Esophagus (tissue), 2 donors: ENCODE data around the gene WHRN. TPM values are rescaled to one million over a fixed set of nuclear protein-coding genes. Genes with fewer than 3 reads are reported as not detected.

Source experiments
- H3K27ac ChIP-seq, 2 donors: one replicate each; pipeline ENCODE4 v1.5.1; 2013; ENCODE audit warnings: low read depth in 2 of 2, mild to moderate bottlenecking in 2 of 2, inconsistent platforms in 1 of 2, low read length in 1 of 2, moderate library complexity in 1 of 2
- H3K27me3 ChIP-seq, 2 donors: one replicate each; pipeline ENCODE4 v1.6.1; 2013; ENCODE audit warnings: low read length in 2 of 2, control low read depth in 1 of 2, mild to moderate bottlenecking in 1 of 2; ENCODE audit not compliant: insufficient read depth in 2 of 2, control insufficient read depth in 1 of 2
- H3K36me3 ChIP-seq, 2 donors: one replicate each; pipeline ENCODE4 v1.6.1; 2013; ENCODE audit warnings: low read length in 1 of 2; ENCODE audit not compliant: control insufficient read depth in 2 of 2, insufficient read depth in 2 of 2
- H3K4me1 ChIP-seq, 2 donors: one replicate each; pipeline ENCODE4 v1.6.1; 2013; ENCODE audit warnings: low read length in 1 of 2; ENCODE audit not compliant: control insufficient read depth in 2 of 2, insufficient read depth in 2 of 2
- H3K4me3 ChIP-seq, 2 donors: one replicate each; pipeline ENCODE4 v1.5.1; 2013; ENCODE audit warnings: low read length in 2 of 2, mild to moderate bottlenecking in 2 of 2, low read depth in 1 of 2, moderate library complexity in 1 of 2
- H3K9me3 ChIP-seq, 2 donors: one replicate each; pipeline ENCODE4 v1.6.1; 2013; ENCODE audit warnings: mild to moderate bottlenecking in 2 of 2, low read depth in 1 of 2, low read length in 1 of 2, moderate library complexity in 1 of 2; ENCODE audit not compliant: control insufficient read depth in 2 of 2, insufficient read depth in 1 of 2
- WGBS, 2 donors: extraction: QIAGEN DNeasy Blood & Tissue Kit; methylation state at CpG; one replicate each; pipeline ENCODE4 v1.1.7; 2013; 5-methylcytosine and 5-hydroxymethylcytosine counted together
- polyA plus RNA-seq, 2 donors: library from polyadenylated mRNA; stranded (reverse); fragments of 200-250 nt; gene quantifications; one replicate each; pipeline ENCODE4 v1.2.3, GENCODE V29; 2013
- donor health status: healthy with polysubstance abuse.
- donor health status: Bipolar disorder and iron deficiency.

Gene WHRN
- polyA plus RNA-seq, 2 donors = 3.4 to 7.6 TPM

DNA sequence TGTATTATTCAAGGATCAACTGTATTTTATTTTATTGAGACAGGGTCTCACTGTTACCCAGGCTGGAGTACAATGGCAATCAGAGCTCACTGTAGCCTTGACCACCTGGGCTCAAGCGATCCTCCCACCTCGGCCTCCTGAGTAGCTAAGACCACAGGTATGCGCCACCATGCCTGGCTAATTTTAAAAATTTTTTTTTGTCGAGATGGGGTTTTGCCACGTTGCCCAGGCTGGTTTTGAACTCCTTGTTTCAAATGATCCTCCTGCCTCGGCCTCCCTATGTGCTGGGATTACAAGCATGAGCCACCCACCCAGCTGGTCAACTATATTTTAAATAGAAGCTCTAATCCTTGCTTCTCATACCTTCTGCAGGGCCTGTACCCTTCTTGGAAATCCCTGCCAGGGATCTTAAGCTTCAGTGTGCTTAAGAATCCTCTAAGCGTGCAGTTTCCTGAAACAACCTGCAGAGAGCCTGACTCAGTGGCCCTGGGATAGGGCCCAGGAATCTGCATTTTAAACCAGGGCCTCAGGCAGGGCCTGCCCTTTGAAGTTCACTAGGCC is 120.4 kb downstream of the WHRN start:
- peaks cover 0 to 5% of the 10 kb centered on the region in 2 donors for H3K36me3 ChIP-seq
- peaks cover 4 to 12% of the 10 kb centered on the region in 2 donors for H3K4me1 ChIP-seq
- H3K9me3 ChIP-seq = no peaks in the 10 kb centered on the region
- peak overlapping the region; percentile 53 to 54 for H3K27ac ChIP-seq
- no peak overlapping the region for H3K4me3 ChIP-seq
- 72 to 75% methylated on average over 7 of the region's 7 CpGs for WGBS, 2 donors
- no peaks in the 10 kb centered on the region for H3K27me3 ChIP-seq

DNA sequence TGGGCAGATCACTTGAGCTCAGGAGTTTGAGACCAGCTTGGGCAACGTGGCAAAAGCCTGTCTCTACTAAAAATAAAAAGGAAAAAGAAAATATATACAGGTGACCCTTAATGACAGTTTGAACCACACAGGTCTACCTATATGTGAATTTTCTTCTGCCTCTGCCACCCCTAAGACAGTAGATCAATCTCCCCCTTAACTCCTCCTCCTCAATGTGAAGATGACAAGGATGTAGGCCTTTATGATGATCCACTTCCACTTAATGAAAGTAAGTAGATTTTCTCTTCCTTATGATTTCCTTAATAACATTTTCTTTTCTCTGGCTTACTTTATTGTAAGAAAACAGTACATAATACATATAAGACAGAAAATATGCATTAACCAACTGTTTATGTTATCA is 120.9 kb downstream of the WHRN start:
- Histone ChIP-seq H3K4me1 (peaks cover 4 to 13% of the 10 kb centered on the region in 2 donors), H3K4me3 (no peak overlapping the region), H3K36me3 (peaks cover under 1 to 5% of the 10 kb centered on the region in 2 donors), H3K27ac (no peak overlapping the region), H3K27me3 (no peaks in the 10 kb centered on the region), H3K9me3 (no peaks in the 10 kb centered on the region)
- WGBS, 2 donors = 63% methylated on average over 1 of the region's 1 CpG

DNA sequence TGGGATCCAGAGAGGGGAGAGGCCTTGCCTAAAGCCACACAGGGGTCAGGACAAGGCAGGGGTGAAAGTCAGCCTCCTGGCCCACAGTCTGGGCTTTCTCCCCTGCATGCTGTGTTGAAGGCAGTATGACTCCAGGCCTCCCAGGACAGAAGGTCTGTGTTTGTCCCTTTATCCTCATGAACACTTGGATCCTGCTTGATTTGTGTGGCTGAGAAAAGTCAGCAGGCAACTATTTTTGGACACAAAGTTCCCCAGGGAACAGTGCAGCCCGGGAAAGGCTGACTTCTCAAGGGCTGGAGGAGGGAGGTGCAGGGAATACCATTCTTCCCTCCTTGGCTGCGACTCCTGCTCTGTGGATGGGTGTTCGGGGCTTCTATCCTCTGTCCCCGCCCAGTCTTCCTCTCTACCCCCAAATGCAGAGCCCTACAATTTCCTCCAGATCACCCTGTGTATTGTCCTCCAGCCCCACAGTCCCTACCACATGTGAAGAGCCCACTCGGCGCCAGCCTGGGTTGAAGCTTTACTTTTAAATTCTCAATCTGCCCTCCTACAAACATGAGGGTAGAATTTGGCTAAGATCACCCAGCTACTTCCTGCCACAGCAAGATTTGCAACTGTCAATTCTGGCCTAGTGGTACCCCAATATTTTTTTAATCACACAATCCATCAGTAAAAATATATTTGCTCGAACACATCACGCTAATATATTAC is 121.6 kb downstream of the WHRN start:
- Histone ChIP-seq H3K4me3 (no peak overlapping the region), H3K36me3 (peaks cover 3 to 9% of the 10 kb centered on the region in 2 donors), H3K27me3 (no peaks in the 10 kb centered on the region), H3K9me3 (no peaks in the 10 kb centered on the region), H3K4me1 (peaks cover 4 to 17% of the 10 kb centered on the region in 2 donors), H3K27ac (peak overlapping the region; percentile 48 to 80)
- 54 to 61% methylated on average over 8 of the region's 8 CpGs for WGBS, 2 donors

- Histone ChIP-seq H3K27ac (peak overlapping the region; percentile 48 to 80), H3K27me3 (no peaks in the 10 kb centered on the region), H3K9me3 (no peaks in the 10 kb centered on the region), H3K4me3 (no peak overlapping the region), H3K4me1 (peaks cover 0 to 13% of the 10 kb centered on the region in 2 donors), H3K36me3 (peaks cover 3 to 9% of the 10 kb centered on the region in 2 donors)
- 54 to 65% methylated on average over 17 of the region's 17 CpGs for WGBS, 2 donors
Measured at GRCh38 chr9:114382699-114383520, 122.4 kb downstream of the WHRN start.

DNA sequence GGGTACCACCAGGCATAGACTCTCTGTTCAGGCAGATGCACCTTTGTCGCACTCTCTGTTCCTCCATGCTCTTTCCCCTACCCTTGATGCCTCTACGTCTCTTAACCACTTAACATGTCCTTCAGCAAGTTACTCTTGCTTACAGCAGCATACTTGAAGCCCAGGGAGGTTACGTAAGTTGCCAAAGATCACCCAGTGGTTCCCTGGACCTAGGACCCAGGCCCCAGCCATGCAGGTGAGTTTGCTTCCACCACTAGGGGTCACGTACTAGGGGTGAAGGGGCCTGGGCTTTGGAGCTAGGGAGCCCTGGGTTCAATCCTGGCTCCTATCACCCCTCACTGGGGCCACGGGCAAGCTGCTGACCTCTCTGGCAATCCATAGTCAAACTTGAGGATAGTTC is 126.4 kb downstream of the WHRN start:
- WGBS, 2 donors = 94 to 97% methylated on average over 5 of the region's 5 CpGs
- Histone ChIP-seq H3K27ac (no peak overlapping the region), H3K36me3 (peaks cover 10 to 27% of the 10 kb centered on the region in 2 donors)

GRCh38 chr9:114378016-114378415 is 127.3 kb downstream of the WHRN start:
- Histone ChIP-seq H3K36me3 (peaks cover 10 to 28% of the 10 kb centered on the region in 2 donors), H3K4me1 (peaks cover 0 to 5% of the 10 kb centered on the region in 2 donors), H3K9me3 (no peaks in the 10 kb centered on the region), H3K27me3 (no peaks in the 10 kb centered on the region), H3K4me3 (no peak overlapping the region), H3K27ac (no peak overlapping the region)
- 93 to 94% methylated on average over 8 of the region's 8 CpGs for WGBS, 2 donors

More for the DNA sequence above, 126.4 kb downstream of the WHRN start:
- H3K27me3 ChIP-seq = no peaks in the 10 kb centered on the region
- peaks cover 0 to 10% of the 10 kb centered on the region in 2 donors for H3K4me1 ChIP-seq
- H3K4me3 ChIP-seq = no peak overlapping the region
- no peaks in the 10 kb centered on the region for H3K9me3 ChIP-seq

- no peaks in the 10 kb centered on the region for H3K9me3 ChIP-seq
- H3K4me1 ChIP-seq = peaks cover 0 to 9% of the 10 kb centered on the region in 2 donors
- no peak overlapping the region for H3K27ac ChIP-seq
- H3K36me3 ChIP-seq = peaks cover 10 to 26% of the 10 kb centered on the region in 2 donors
- 93 to 94% methylated on average over 19 of the region's 19 CpGs for WGBS, 2 donors
- no peak overlapping the region for H3K4me3 ChIP-seq
- H3K27me3 ChIP-seq = no peaks in the 10 kb centered on the region
Measured at GRCh38 chr9:114376586-114377445, 128.5 kb downstream of the WHRN start.

DNA sequence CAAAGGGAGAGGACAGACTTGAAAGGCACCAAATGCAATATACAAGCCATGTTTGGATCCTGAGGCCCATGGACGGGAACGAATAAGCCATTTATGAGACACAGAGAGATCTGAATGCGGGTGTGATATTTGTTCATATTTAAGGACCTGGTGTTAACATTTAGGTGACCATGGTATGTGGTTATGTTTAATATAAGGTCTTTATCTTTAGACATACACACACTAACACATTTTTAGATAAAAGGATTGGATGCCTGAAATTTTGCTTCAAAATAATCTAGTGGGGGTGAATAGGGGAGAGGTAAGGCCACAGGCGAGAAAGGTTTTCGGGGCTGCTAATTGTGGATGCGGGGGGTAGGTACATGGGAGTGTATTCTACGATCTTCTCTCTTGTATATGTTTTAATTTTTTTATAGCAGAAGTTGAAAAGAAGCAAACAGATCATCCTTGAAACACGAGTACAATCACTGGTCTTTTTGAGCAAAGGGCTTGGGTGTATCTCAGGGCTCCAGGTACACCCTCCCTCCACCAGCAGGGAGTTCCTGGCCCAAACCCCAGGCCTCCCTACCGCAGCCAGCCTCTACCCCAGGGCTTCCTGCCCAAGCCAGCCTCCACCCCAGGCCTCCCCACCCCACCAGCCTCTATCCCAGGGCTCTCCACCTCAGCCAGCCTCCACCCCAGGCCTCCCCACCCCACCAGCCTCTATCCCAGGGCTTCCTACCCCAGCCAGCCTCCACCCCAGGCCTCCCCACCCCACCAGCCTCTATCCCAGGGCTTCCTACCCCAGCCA is 129.7 kb downstream of the WHRN start:
- Histone ChIP-seq H3K4me1 (peaks cover 0 to 14% of the 10 kb centered on the region in 2 donors), H3K4me3 (no peak overlapping the region), H3K27ac (no peak overlapping the region), H3K36me3 (peaks cover 10 to 25% of the 10 kb centered on the region in 2 donors), H3K27me3 (no peaks in the 10 kb centered on the region), H3K9me3 (no peaks in the 10 kb centered on the region)
- whole genome bisulfite sequencing, 2 donors = 84 to 86% methylated on average over 9 of the region's 9 CpGs
